ENCODE data around the gene CTPS1.

The CTPS1 gene

DNA sequence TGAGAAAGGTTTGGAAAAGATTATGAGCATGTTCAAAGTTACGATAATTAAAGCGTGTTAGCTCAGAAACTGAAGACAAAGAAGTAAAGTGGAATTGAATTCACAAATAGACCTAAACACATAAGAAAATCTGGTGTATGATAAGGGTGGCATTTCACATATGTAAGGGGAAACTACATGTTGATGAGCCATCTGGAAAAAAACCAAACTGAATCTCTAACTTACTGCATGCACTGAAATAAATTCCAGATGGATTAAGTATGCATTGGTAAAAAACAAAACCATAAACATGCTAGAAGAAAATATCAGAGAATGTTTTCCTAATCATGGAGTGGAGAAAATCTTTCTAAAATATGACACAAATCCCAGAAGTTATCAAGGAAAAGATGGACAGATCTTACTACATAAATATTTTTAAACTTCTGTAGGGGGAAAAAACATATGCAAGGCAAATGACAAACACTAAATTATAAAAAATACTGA, 34.0 kb upstream of the CTPS1 start:
- Histone ChIP-seq H3K36me3 (replicated peaks; ENCODE audit: insufficient read depth, low read length) (no peaks in the 10 kb centered on the region), H2AFZ (ENCODE audit: low read length) (no peak overlapping the region), H3K9me2 (replicated peaks; ENCODE audit: insufficient read depth, low read length) (no peaks in the 10 kb centered on the region), H3K9me3 (replicated peaks; ENCODE audit: insufficient read depth, low read length) (no peaks in the 10 kb centered on the region), H3F3A (ENCODE audit: insufficient read depth, low read length) (no peaks in the 10 kb centered on the region), H4K20me1 (ENCODE audit: insufficient read depth, low read length) (no peaks in the 10 kb centered on the region), H3K27ac (ENCODE audit: low read length) (no peak overlapping the region), H3K27me3 (replicated peaks; ENCODE audit: insufficient read depth, low read length) (no peaks in the 10 kb centered on the region), H3K4me3 (ENCODE audit: low read length) (no peak overlapping the region), H3K9ac (ENCODE audit: low read length) (no peak overlapping the region), H3K4me1 (ENCODE audit: low read length) (no peaks in the 10 kb centered on the region), H3K4me2 (ENCODE audit: low read depth, low read length) (no peak overlapping the region), H3K79me2 (ENCODE audit: low read length) (no peaks in the 10 kb centered on the region)
- TF ChIP-seq EZH2 (optimal IDR thresholded peaks at IDR 0.05; ENCODE audit: low read depth, low read length) (no peak), EZH2phosphoT487 (IDR thresholded peaks at IDR 0.05; ENCODE audit: low read length) (no peak)
- TF ChIP-seq, protein P1, sequence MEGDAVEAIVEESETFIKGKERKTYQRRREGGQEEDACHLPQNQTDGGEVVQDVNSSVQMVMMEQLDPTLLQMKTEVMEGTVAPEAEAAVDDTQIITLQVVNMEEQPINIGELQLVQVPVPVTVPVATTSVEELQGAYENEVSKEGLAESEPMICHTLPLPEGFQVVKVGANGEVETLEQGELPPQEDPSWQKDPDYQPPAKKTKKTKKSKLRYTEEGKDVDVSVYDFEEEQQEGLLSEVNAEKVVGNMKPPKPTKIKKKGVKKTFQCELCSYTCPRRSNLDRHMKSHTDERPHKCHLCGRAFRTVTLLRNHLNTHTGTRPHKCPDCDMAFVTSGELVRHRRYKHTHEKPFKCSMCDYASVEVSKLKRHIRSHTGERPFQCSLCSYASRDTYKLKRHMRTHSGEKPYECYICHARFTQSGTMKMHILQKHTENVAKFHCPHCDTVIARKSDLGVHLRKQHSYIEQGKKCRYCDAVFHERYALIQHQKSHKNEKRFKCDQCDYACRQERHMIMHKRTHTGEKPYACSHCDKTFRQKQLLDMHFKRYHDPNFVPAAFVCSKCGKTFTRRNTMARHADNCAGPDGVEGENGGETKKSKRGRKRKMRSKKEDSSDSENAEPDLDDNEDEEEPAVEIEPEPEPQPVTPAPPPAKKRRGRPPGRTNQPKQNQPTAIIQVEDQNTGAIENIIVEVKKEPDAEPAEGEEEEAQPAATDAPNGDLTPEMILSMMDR (IDR thresholded peaks at IDR 0.05; ENCODE audit: low read length): no peak
- no peak for DNase-seq

DNA sequence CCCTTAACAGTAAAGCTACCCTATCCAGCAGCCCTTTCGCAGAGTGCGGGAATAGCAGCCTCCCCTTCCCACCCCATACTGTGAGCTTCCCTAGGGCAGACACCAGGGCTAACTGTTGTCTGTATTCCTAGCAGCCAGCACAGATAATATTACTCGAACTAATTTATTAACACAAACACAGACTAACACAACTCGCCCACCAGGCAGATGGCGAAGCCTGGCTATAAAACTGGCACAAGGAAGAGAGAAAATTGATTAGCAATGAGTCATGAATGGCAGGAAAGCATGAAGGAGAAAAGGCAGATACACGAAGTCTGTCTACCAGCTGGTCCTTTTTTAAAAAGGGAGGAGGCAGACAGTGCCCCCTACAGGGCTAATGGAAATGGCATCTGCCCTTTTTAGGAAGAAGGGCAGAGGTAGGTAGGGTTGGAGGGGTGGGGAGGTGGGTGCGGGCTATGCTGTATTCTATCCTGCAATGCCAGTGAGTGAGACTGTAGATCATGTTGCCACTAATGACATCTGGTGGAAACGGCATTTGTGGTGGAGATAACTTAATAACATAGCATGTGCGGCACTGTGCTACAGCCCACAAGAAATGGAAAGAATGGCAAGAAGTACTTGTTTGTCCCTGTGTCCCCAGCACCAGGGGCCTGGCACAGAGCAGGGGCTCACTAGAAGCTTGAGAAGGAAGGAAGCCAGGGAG, 30.6 kb upstream of the CTPS1 start:
- Histone ChIP-seq H3F3A (ENCODE audit: insufficient read depth, low read length) (no peaks in the 10 kb centered on the region), H3K9ac (ENCODE audit: low read length) (no peak overlapping the region), H3K9me3 (replicated peaks; ENCODE audit: insufficient read depth, low read length) (no peaks in the 10 kb centered on the region), H3K4me1 (ENCODE audit: low read length) (no peaks in the 10 kb centered on the region), H3K27me3 (replicated peaks; ENCODE audit: insufficient read depth, low read length) (no peaks in the 10 kb centered on the region), H3K4me3 (ENCODE audit: low read length) (no peak overlapping the region), H3K27ac (ENCODE audit: low read length) (no peak overlapping the region), H3K79me2 (ENCODE audit: low read length) (no peaks in the 10 kb centered on the region), H3K36me3 (replicated peaks; ENCODE audit: insufficient read depth, low read length) (no peaks in the 10 kb centered on the region), H2AFZ (ENCODE audit: low read length) (0 out of 2 replicates have a peak overlapping the region, but pooled peaks have one; percentile 5), H3K9me2 (replicated peaks; ENCODE audit: insufficient read depth, low read length) (no peaks in the 10 kb centered on the region), H3K4me2 (ENCODE audit: low read depth, low read length) (no peak overlapping the region), H4K20me1 (ENCODE audit: insufficient read depth, low read length) (no peaks in the 10 kb centered on the region)
- TF ChIP-seq, protein P1 (IDR thresholded peaks at IDR 0.05; ENCODE audit: low read length): peak; percentile 69
- TF ChIP-seq EZH2phosphoT487 (IDR thresholded peaks at IDR 0.05; ENCODE audit: low read length): no peak
- peak; percentile 34 for DNase-seq

DNA sequence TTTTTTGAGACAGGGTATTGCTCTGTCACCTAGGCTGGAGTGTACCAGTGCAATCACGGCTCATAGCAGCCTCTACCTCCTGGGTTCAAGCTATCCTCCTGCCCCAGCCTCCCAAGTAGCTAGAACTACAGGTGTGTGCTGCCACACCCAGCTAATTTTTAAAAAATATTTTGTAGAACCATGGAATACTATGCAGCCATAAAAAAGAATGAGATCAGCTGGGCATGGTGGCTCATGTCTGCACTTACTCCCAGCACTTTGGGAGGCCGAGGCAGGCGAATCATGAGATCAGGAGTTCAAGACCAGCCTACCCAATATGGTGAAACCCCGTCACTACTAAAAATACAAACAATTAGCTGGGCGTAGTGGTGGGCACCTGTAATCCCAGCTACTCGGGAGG, 29.9 kb upstream of the CTPS1 start:
- Histone ChIP-seq H3K36me3 (replicated peaks; ENCODE audit: insufficient read depth, low read length) (no peaks in the 10 kb centered on the region), H4K20me1 (ENCODE audit: insufficient read depth, low read length) (no peaks in the 10 kb centered on the region), H3K27me3 (replicated peaks; ENCODE audit: insufficient read depth, low read length) (no peaks in the 10 kb centered on the region), H3K4me1 (ENCODE audit: low read length) (no peaks in the 10 kb centered on the region), H3K9me2 (replicated peaks; ENCODE audit: insufficient read depth, low read length) (no peaks in the 10 kb centered on the region), H3K27ac (ENCODE audit: low read length) (no peak overlapping the region), H2AFZ (ENCODE audit: low read length) (no peak overlapping the region), H3K79me2 (ENCODE audit: low read length) (no peaks in the 10 kb centered on the region), H3K9me3 (replicated peaks; ENCODE audit: insufficient read depth, low read length) (no peaks in the 10 kb centered on the region), H3K9ac (ENCODE audit: low read length) (no peak overlapping the region), H3F3A (ENCODE audit: insufficient read depth, low read length) (no peaks in the 10 kb centered on the region), H3K4me2 (ENCODE audit: low read depth, low read length) (no peak overlapping the region), H3K4me3 (ENCODE audit: low read length) (no peak overlapping the region)
- TF ChIP-seq EZH2phosphoT487 (IDR thresholded peaks at IDR 0.05; ENCODE audit: low read length): no peak
- DNase-seq: no peak

All from MM.1S (cell line).